Fibroblast of peridontal ligament (primary cell): ENCODE measurements around the gene PRDM16.

ENCODE experiments used
- DNase-seq: peaks from one replicate; pipeline ENCODE4 v3.0.0-alpha.2; 2010; ENCODE audit errors: extremely low read depth

PRDM16 gene

GRCh38 chr1:3369446-3370076 is 300.6 kb downstream of the PRDM16 start:
- peak; percentile 96 for DNase-seq

GRCh38 chr1:3370856-3371703 is 302.1 kb downstream of the PRDM16 start:
- DNase-seq = no peak

DNA sequence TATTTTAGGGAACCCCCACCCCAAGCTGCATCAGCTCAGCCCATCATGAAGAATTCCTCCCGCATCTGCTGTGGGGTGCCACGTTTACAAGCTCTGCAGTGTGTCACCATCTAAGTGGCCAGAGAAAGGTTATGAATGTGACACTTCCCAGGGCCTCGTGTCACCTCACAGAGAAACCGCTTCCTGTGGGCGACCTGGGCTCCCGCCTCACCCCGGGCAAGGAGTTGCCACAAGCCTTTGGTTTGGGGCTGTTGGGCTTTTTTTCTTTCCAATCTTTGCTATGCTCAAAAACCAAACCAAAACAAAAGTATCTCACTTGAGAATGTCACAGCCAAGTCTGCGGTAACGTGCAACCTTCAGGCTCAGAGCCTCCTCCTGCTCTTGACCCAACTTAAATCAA is 303.3 kb downstream of the PRDM16 start:
- no peak for DNase-seq

DNA sequence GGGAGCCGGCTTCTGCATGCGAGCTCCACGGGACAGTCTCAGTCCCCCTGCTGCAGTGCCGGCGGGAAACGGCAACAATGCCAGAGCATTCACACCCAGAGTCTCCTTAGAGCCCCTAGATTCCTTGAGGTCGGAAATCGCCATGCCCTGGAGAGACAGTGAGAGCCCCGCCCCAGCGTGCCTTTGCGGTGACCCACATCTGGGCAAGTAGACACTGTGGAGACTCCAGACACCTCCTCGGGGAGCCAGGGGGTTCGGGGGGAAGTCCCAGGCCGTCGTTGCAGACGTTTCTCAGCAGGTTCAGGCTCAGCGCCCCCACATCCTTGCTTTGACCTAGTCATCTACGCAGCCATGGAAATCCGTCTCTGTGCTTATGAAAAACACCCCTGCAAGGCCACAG is 304.2 kb downstream of the PRDM16 start:
- DNase-seq = no peak

DNA sequence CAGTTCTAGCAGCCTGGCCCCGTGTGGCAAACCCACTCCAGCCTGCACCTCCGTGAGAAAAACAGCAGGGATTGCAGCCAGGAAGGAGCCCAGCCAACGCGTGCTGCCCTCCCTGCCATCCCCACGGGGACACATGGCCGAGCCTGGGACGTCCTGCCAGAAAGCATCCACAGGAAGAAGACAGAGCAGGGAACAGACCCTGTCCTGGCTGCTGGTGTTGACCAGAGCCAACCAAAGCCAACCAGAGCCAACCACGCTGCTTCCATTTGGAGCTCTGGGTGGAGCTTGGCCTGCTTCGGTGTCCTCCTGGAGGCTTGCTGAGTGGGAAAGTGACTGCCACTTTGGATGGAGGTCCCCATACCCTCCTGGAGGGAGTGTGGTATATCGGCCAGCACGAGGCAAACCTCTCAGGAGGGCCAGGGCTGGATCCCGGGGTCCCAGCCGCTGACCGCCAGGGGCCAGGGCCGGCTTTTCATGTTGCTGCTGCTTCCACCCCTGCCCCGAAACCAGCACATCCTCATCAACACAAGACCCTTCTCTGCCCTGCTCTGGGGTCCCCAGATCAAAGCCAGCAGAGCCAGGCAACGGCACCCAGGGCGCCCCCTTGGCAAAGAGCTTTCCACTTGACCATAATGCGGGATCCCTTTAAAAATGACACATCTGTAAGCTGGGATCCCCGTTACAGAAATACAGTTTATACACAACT is 304.9 kb downstream of the PRDM16 start:
- no peak for DNase-seq

DNA sequence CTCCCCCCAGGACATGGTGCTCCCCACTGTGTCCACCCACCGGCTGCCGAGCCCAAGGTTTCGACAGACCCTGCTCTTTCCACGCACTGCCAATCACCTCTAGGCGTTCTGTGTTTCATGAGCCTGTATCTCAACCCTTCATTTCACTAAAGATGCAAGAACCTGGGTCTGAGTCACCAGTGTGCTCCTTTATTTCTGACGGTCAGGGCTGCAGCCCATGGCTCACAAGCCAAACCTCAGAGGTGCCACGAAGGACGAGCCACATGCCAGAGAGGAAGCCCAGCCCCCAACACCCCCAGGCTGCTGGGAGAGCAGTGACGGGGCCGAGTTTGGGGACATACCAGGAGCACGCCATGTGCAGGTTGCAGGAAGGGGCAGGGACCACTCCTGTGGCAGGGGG is 306.2 kb downstream of the PRDM16 start:
- DNase-seq = no peak

DNA sequence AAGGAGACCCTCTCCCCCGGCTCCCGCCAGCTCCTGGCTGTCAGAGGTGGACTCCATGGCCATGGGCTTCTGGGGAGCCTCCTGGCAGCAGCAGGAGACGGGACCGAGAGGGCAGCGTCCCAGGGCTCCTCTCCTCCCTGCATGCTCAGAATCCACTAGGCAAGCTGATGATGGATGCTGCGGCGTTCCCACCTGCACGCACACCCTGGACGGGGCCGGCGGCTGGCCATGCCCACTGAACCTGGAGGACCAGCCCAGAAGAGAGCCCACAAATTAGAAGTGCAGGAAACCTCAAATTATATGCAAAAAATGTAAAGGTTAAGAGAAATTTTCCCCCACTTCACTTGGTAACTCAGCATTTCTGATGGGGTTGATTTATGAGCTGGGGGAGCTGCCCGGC is 308.2 kb downstream of the PRDM16 start:
- no peak for DNase-seq

DNA sequence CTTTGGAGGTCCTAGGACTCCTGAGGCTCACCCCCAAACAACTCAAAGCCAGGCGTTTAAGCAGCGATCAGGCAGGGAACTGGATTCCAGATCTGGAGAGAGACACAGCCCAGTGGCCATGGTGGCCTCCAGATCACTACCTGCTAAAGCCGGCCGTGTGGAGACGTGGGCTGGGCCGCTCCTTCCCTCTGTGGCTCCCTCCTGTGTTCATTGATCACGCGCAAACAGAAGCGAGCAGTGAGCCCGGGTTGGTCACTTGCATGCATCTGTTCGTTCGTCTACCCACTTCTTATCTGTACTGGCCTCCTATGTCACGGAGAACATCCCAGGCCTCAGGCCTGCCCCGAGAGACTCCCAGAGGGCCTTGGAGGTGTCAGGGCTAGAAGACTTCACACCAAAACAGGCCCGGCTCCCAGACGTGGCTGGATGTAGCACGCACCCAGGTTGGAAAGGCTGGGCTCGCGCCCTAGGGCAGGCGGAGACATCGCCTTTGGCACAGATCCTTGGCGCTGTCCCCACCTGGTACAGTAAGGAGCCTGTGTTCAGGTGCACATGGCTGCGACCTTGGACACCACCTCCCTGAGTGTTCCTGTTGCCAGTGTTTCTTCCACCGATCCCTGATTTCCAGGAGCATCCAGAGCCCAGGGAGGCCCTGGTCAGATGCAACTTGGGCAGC is 308.7 kb downstream of the PRDM16 start:
- DNase-seq = no peak

- DNase-seq = no peak
These were observed 309.6 kb downstream of the PRDM16 start for GRCh38 chr1:3378411-3379208.

DNA sequence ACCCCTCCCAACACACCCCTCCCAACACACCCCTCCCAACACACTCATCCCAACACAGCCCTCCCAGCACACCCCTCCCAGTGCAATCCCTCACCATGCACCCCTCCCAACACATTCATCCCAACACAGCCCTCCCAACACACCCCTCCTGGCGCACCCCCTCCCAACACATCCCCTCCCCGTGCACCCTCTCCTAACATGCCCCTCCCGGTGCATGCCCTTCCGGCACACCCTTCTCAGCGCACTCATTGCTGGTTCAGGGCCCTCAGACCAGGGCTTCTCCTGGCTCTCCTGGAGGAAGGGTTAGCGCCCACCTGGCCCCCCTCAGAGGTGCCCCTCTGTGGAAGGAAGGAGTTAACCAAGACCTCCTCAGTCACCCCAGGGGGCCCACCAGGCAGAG is 310.9 kb downstream of the PRDM16 start:
- no peak for DNase-seq

GRCh38 chr1:3380469-3380868 is 311.5 kb downstream of the PRDM16 start:
- DNase-seq = no peak

- no peak for DNase-seq
These were observed 312.9 kb downstream of the PRDM16 start for GRCh38 chr1:3381901-3382300.

DNA sequence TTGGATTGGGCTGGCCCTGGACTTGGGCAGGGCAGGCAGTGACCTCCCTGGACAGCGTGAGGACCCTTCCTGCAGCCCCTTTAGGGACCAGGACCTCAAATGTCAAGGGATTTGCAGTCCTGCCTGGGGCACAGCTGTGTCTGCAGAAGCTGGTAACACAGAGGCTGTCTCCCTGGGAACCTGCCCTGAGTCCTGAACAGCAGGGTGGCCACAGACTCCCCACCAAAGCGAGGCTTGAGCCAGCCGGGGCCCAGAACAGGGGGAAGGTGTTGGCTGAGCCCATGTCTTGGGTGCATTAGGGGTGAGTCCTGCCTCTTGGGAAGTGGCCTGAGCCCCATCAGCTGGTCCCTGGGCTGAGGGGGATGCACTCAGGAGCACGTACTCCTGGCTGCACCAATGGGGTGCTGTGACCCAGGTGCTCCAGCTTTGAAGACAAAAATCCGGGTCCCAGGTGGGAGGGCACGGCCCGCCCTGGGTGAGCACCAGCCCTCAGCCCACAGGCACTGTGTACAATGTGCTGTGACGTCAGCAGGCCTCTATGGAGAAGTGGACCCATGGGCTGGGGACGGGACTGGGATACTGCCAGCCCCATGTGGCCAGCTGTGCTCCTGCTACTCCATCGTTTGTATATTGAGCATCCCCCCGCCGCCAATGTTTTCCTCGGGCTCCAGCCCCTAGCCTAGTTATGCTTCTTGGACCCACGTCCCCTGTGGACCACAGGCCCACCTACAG is 313.5 kb downstream of the PRDM16 start:
- DNase-seq = no peak

DNA sequence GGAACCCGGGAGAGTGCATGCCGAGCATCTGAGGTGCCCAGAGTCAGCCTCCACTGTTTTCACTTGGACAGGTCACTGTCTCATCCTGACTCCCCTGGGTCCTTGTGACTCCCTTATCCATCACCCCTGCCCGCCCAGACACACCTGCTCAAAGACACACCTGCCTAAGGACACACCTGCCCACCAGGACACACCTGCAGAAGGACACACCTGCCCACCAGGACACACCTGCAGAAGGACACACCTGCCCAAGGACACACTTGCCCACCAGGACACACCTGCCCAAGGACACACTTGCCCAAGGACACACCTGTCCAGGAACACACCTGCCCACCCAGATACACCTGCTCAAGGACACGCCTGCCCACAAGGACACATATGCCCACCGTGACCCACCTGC is 314.7 kb downstream of the PRDM16 start:
- no peak for DNase-seq

DNA sequence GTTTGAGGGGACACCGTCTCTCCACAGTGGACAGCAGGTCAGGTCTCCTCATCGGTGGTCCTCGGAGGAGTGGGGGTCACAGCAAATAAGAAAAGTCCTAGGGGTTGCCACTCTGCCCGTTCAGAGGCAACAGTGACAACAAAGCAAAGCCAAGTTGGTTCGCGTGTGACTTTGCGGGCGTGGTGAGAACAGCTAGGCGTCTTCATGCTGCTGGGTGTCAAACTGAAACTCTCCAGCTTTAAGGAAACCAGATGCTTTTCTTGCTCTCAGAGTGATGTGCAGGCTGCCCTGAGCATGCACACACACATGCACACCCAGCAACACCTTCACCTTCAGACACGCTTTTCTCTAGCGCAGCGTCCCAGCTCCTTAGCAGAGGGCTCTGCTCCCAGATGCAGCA is 315.4 kb downstream of the PRDM16 start:
- DNase-seq = no peak

GRCh38 chr1:3386205-3387002 is 317.4 kb downstream of the PRDM16 start:
- no peak for DNase-seq

- no peak for DNase-seq
These were observed 318.4 kb downstream of the PRDM16 start for GRCh38 chr1:3387401-3387800.

DNA sequence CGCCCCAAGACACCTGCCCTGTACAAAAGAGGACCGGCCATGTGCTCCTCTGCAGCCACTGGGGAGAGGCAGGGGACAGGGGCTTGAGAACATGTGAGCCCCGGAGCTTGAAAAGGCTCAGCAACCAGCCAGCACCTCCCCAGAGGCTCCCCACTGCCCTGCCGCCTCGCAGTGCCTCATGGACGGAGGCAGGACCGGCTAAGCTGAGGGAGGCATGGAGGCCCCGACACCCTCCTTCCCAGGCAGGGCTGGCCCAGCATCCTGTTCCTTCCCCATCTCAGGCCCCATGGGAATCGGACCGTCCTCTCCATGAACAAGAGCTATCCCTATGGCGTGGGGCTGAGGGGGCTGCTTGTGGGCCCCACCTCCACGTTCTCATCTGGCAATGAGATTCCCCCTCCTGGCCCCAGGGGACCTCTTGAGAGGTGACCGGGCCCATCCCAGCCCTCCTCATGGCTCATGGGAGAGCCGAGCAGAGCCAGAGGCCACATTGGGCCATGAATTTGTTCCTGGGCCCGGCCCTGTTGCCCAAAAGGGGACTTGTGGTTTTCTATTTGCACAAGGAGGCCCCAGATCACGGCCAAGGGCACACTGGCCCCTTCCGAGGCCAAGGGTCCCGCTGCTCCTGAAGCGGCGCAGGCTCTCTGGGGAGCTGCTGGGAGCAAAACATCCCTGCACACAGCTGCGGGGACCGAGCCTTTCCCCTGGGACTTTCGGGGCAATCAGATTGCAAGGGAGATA is 320.3 kb downstream of the PRDM16 start:
- DNase-seq = no peak

GRCh38 chr1:3390291-3390690 is 321.3 kb downstream of the PRDM16 start:
- no peak for DNase-seq
